CD14-positive monocyte (primary cell): Measurements from ENCODE around the gene POSTN. TPM values are rescaled to one million over a fixed set of nuclear protein-coding genes. Genes with fewer than 3 reads are reported as not detected.

Experiments used
- DNase-seq, 3 donors: peaks; one replicate each; pipeline ENCODE4 v3.0.0-alpha.2; 2011 to 2022
- H2AFZ ChIP-seq: 2 replicates; pipeline ENCODE4 v1.6.0; 2012; ENCODE audit warnings: mild to moderate bottlenecking, low read depth, low read length, inconsistent platforms; ENCODE audit not compliant: insufficient read depth, poor library complexity, severe bottlenecking
- H3K27ac ChIP-seq, 2 donors: 1 replicate in 1 of 2; 2 replicates in 1 of 2; pipeline ENCODE4 v1.5.1; 2012 to 2013; ENCODE audit warnings: low read length in 2 of 2, control low read depth in 1 of 2, inconsistent platforms in 1 of 2, low read depth in 1 of 2, mild to moderate bottlenecking in 1 of 2
- H3K27me3 ChIP-seq, 2 donors: one replicate each; pipeline versions ENCODE4 v1.6.0 to v1.6.1; 2011 to 2013; ENCODE audit warnings: low read length in 2 of 2; ENCODE audit not compliant: control insufficient read depth in 2 of 2, insufficient read depth in 2 of 2
- H3K36me3 ChIP-seq, 2 donors: replicated peaks in 1 of 2; 1 replicate in 1 of 2; 2 replicates in 1 of 2; pipeline versions ENCODE4 v1.5.1 to v1.6.1; 2012 to 2013; ENCODE audit warnings: low read length in 2 of 2, control low read depth in 1 of 2, inconsistent platforms in 1 of 2, mild to moderate bottlenecking in 1 of 2; ENCODE audit not compliant: insufficient read depth in 2 of 2, control insufficient read depth in 1 of 2
- H3K4me1 ChIP-seq, 2 donors: 1 replicate in 1 of 2; 2 replicates in 1 of 2; pipeline versions ENCODE4 v1.5.1 to v1.6.1; 2012 to 2013; ENCODE audit warnings: low read length in 2 of 2, control low read depth in 1 of 2, inconsistent platforms in 1 of 2, mild to moderate bottlenecking in 1 of 2, moderate library complexity in 1 of 2; ENCODE audit not compliant: insufficient read depth in 2 of 2, control insufficient read depth in 1 of 2
- H3K4me2 ChIP-seq: replicated peaks from 2 replicates; pipeline ENCODE3; 2012; ENCODE audit warnings: low read length, moderate library complexity, mild to moderate bottlenecking; ENCODE audit not compliant: poor library complexity, severe bottlenecking; ENCODE audit errors: extremely low read depth
- H3K4me3 ChIP-seq, 3 experiments: fragments of 200-600 bp in 1 of 3; sonication (generic) in 1 of 3; replicated peaks in 1 of 3; 1 replicate in 2 of 3; 2 replicates in 1 of 3; pipeline ENCODE4 v1.5.1; 2011 to 2013; ENCODE audit warnings: low read length in 3 of 3, mild to moderate bottlenecking in 3 of 3, control low read depth in 2 of 3, low read depth in 2 of 3, inconsistent platforms in 1 of 3, moderate library complexity in 1 of 3
- H3K79me2 ChIP-seq: 2 replicates; pipeline ENCODE4 v1.6.0; 2012; ENCODE audit warnings: mild to moderate bottlenecking, control low read depth, inconsistent platforms, low read length, moderate library complexity; ENCODE audit not compliant: insufficient read depth
- H3K9ac ChIP-seq: 2 replicates; pipeline ENCODE4 v1.6.0; 2017; ENCODE audit warnings: low read length, mild to moderate bottlenecking; ENCODE audit not compliant: insufficient read depth, poor library complexity, severe bottlenecking
- H3K9me3 ChIP-seq, 2 donors: replicated peaks in 1 of 2; 1 replicate in 1 of 2; 2 replicates in 1 of 2; pipeline versions ENCODE4 v1.5.1 to v1.6.1; 2012 to 2013; ENCODE audit warnings: low read length in 2 of 2, control low read depth in 1 of 2; ENCODE audit not compliant: control insufficient read depth in 1 of 2, insufficient read depth in 1 of 2
- H4K20me1 ChIP-seq: 2 replicates; pipeline ENCODE4 v1.6.0; 2012; ENCODE audit warnings: mild to moderate bottlenecking, low read length, control low read depth, moderate library complexity; ENCODE audit not compliant: insufficient read depth
- H3K27ac Mint-ChIP-seq, 7 donors: one replicate each; pipeline ENCODE4 v1.8.0; 2020; ENCODE audit warnings: mild to moderate bottlenecking in 7 of 7, mixed read lengths in 7 of 7, moderate library complexity in 6 of 7, inconsistent platforms in 2 of 7
- H3K27me3 Mint-ChIP-seq, 3 donors: one replicate each; pipeline ENCODE4 v1.8.0; 2021 to 2022; ENCODE audit warnings: low read depth in 3 of 3, mild to moderate bottlenecking in 3 of 3, mixed read lengths in 3 of 3, moderate library complexity in 3 of 3, inconsistent platforms in 1 of 3
- H3K36me3 Mint-ChIP-seq, 2 donors: one replicate each; pipeline ENCODE4 v1.8.0; 2020; ENCODE audit warnings: mixed read lengths in 2 of 2, inconsistent platforms in 1 of 2, mild to moderate bottlenecking in 1 of 2
- H3K4me1 Mint-ChIP-seq: one replicate; pipeline ENCODE4 v1.8.0; 2020; ENCODE audit warnings: mild to moderate bottlenecking, mixed read lengths
- H3K4me3 Mint-ChIP-seq, 2 donors: one replicate each; pipeline ENCODE4 v1.8.0; 2020; ENCODE audit warnings: mild to moderate bottlenecking in 2 of 2, mixed read lengths in 2 of 2, moderate library complexity in 1 of 2
- H3K9me3 Mint-ChIP-seq, 7 donors: one replicate each; pipeline ENCODE4 v1.8.0; 2020 to 2022; ENCODE audit warnings: mixed read lengths in 7 of 7, mild to moderate bottlenecking in 6 of 7, moderate library complexity in 6 of 7, inconsistent platforms in 2 of 7
- CTCF ChIP-seq: fragments of 200-600 bp; IDR thresholded peaks from one replicate; pipeline ENCODE4 v1.8.0; 2022; ENCODE audit warnings: antibody characterized with exemption, mild to moderate bottlenecking
- WGBS: methylation state at CpG from one replicate; pipeline ENCODE4 v1.1.5; 2013; ENCODE audit warnings: missing lambda C conversion rate; ENCODE audit not compliant: insufficient coverage; 5-methylcytosine and 5-hydroxymethylcytosine counted together
- intact Hi-C, 2 donors: fragments of 100-400 bp; cut with micrococcal nuclease; formaldehyde crosslinking; loops; one replicate each; pipeline versions ENCODE4 v1.15.0 to v1.15.1; 2023
- polyA plus RNA-seq, 3 donors: library from polyadenylated mRNA; depleted of rRNA in 1 of 3; unstranded in 2 of 3; stranded (reverse) in 1 of 3; fragments of 300-500 nt in 2 of 3; fragments of >200 nt in 1 of 3; fragmentation: Illumina TruSeq in 2 of 3; gene quantifications; 1 replicate in 2 of 3; 2 replicates in 1 of 3; pipeline ENCODE4 v1.2.3, GENCODE V29; 2012 to 2021

POSTN gene
- polyA plus RNA-seq, 3 donors = not detected

- Histone ChIP-seq H3K79me2 (no peaks in the 10 kb centered on the region), H3K4me1 (no peaks in the 10 kb centered on the region), H3K36me3 (no peaks in the 10 kb centered on the region), H4K20me1 (no peaks in the 10 kb centered on the region), H3K4me2 (no peak overlapping the region), H3K9ac (no peak overlapping the region), H3K27ac (no peak overlapping the region), H3K27me3 (no peaks in the 10 kb centered on the region), H2AFZ (no peak overlapping the region), H3K4me3 (no peak overlapping the region), H3K9me3 (peaks cover 0 to 9% of the 10 kb centered on the region in 2 donors)
- Mint-ChIP-seq H3K27me3 (no peaks in the 10 kb centered on the region), H3K4me3 (no peak overlapping the region), H3K9me3 (peaks cover 5 to 10% (median 6%) of the 10 kb centered on the region in 7 donors), H3K36me3 (no peaks in the 10 kb centered on the region), H3K4me1 (no peaks in the 10 kb centered on the region), H3K27ac (no peak overlapping the region)
- DNase-seq = no peak
- intact Hi-C loops = no loop called here
- WGBS = no CpG with 5 or more reads among the region's 2 CpGs
- TF ChIP-seq CTCF = no peak
Observed at GRCh38 chr13:37535501-37535900, 63.1 kb downstream of the POSTN start.

GRCh38 chr13:37534676-37535075 is 63.9 kb downstream of the POSTN start:
- Histone ChIP-seq H2AFZ (no peak overlapping the region), H3K27me3 (no peaks in the 10 kb centered on the region), H3K79me2 (no peaks in the 10 kb centered on the region), H3K4me2 (no peak overlapping the region), H4K20me1 (no peaks in the 10 kb centered on the region), H3K27ac (no peak overlapping the region), H3K4me3 (no peak overlapping the region), H3K9me3 (peaks cover 0 to 9% of the 10 kb centered on the region in 2 donors), H3K36me3 (no peaks in the 10 kb centered on the region), H3K4me1 (no peaks in the 10 kb centered on the region), H3K9ac (no peak overlapping the region)
- no CpG with 5 or more reads among the region's 1 CpG for WGBS
- no peak overlapping the region for H3K4me3 Mint-ChIP-seq
- intact Hi-C loops = no loop called here
- H3K9me3 Mint-ChIP-seq = peaks cover 5 to 10% (median 6%) of the 10 kb centered on the region in 7 donors
- TF ChIP-seq CTCF = no peak
- H3K27ac Mint-ChIP-seq = no peak overlapping the region
- DNase-seq = no peak
- no peaks in the 10 kb centered on the region for H3K4me1 Mint-ChIP-seq
- H3K27me3 Mint-ChIP-seq = no peaks in the 10 kb centered on the region
- no peaks in the 10 kb centered on the region for H3K36me3 Mint-ChIP-seq
